Ishikawa (cell line): ENCODE results near the gene IL4.

ENCODE experiments used
- CEBPB ChIP-seq: IDR thresholded peaks from 2 replicates; pipeline ENCODE4 v1.6.1; 2012
- CREB1 ChIP-seq: IDR thresholded peaks from 2 replicates; pipeline ENCODE4 v1.6.1; 2012; ENCODE audit warnings: low read depth
- EGR1 ChIP-seq: IDR thresholded peaks from 2 replicates; pipeline ENCODE4 v1.6.1; 2012
- EP300 ChIP-seq: IDR thresholded peaks from 2 replicates; pipeline ENCODE4 v1.6.1; 2012; ENCODE audit warnings: borderline replicate concordance
- FOXM1 ChIP-seq: IDR thresholded peaks from 2 replicates; pipeline ENCODE4 v1.6.1; 2012; ENCODE audit warnings: low read depth, borderline replicate concordance
- NFIC ChIP-seq: IDR thresholded peaks from 2 replicates; pipeline ENCODE4 v1.6.1; 2012
- RAD21 ChIP-seq: IDR thresholded peaks from 2 replicates; pipeline ENCODE4 v1.6.1; 2012; ENCODE audit warnings: low read depth
- TAF1 ChIP-seq: IDR thresholded peaks from 2 replicates; pipeline ENCODE4 v1.6.1; 2012; ENCODE audit warnings: low read depth, mild to moderate bottlenecking
- TCF12 ChIP-seq: IDR thresholded peaks from 2 replicates; pipeline ENCODE4 v1.6.1; 2012; ENCODE audit warnings: low read depth
- TEAD4 ChIP-seq: IDR thresholded peaks from 2 replicates; pipeline ENCODE4 v1.6.1; 2012
- YY1 ChIP-seq: IDR thresholded peaks from 2 replicates; pipeline ENCODE4 v1.6.1; 2012; ENCODE audit warnings: low read depth
- ZBTB7A ChIP-seq: IDR thresholded peaks from 2 replicates; pipeline ENCODE4 v1.6.1; 2012; ENCODE audit warnings: low read depth
- TF ChIP-seq, protein P1 (sequence below): IDR thresholded peaks from 2 replicates; pipeline ENCODE4 v1.6.1; 2012
- TF ChIP-seq, protein P2 (sequence below): IDR thresholded peaks from 2 replicates; pipeline ENCODE4 v1.6.1; 2012
- TF ChIP-seq, protein P3 (sequence below): IDR thresholded peaks from 2 replicates; pipeline ENCODE4 v1.6.1; 2012; ENCODE audit warnings: low read depth, mild to moderate bottlenecking

IL4 gene

DNA sequence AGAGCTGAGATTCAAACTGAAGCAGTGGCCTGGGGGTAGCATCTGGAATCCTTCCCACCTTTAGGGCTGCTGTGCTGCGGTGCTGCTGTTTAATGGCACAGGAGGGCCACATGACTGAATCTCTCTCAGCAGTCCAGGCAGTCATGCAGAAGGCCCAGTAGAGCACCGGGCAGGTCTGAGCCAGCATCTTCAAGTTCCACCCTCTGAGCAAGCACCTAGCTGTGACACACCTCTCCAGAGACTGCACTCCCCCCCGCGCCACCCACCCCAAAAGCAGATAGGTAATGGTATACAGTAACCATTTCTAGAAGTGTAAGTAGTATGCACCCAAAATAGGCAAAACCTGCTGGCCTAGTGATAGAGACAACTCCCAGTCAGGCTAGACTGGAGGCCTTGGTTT lies 8.2 kb downstream of the IL4 start:
- TF ChIP-seq TEAD4, result no peak
- no peak for TF ChIP-seq EGR1
- TF ChIP-seq, protein P1, sequence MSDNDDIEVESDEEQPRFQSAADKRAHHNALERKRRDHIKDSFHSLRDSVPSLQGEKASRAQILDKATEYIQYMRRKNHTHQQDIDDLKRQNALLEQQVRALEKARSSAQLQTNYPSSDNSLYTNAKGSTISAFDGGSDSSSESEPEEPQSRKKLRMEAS, result no peak
- TF ChIP-seq FOXM1, result no peak
- TF ChIP-seq CREB1, result no peak
- no peak for TF ChIP-seq CEBPB
- TF ChIP-seq YY1, result no peak
- TF ChIP-seq NFIC, result no peak
- TF ChIP-seq RAD21, result no peak
- TF ChIP-seq, protein P2, sequence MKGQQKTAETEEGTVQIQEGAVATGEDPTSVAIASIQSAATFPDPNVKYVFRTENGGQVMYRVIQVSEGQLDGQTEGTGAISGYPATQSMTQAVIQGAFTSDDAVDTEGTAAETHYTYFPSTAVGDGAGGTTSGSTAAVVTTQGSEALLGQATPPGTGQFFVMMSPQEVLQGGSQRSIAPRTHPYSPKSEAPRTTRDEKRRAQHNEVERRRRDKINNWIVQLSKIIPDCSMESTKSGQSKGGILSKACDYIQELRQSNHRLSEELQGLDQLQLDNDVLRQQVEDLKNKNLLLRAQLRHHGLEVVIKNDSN, result no peak
- TF ChIP-seq, protein P3, sequence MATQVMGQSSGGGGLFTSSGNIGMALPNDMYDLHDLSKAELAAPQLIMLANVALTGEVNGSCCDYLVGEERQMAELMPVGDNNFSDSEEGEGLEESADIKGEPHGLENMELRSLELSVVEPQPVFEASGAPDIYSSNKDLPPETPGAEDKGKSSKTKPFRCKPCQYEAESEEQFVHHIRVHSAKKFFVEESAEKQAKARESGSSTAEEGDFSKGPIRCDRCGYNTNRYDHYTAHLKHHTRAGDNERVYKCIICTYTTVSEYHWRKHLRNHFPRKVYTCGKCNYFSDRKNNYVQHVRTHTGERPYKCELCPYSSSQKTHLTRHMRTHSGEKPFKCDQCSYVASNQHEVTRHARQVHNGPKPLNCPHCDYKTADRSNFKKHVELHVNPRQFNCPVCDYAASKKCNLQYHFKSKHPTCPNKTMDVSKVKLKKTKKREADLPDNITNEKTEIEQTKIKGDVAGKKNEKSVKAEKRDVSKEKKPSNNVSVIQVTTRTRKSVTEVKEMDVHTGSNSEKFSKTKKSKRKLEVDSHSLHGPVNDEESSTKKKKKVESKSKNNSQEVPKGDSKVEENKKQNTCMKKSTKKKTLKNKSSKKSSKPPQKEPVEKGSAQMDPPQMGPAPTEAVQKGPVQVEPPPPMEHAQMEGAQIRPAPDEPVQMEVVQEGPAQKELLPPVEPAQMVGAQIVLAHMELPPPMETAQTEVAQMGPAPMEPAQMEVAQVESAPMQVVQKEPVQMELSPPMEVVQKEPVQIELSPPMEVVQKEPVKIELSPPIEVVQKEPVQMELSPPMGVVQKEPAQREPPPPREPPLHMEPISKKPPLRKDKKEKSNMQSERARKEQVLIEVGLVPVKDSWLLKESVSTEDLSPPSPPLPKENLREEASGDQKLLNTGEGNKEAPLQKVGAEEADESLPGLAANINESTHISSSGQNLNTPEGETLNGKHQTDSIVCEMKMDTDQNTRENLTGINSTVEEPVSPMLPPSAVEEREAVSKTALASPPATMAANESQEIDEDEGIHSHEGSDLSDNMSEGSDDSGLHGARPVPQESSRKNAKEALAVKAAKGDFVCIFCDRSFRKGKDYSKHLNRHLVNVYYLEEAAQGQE, result no peak
- no peak for TF ChIP-seq ZBTB7A
- TF ChIP-seq TAF1, result no peak
- no peak for TF ChIP-seq TCF12
- TF ChIP-seq EP300, result no peak

DNA sequence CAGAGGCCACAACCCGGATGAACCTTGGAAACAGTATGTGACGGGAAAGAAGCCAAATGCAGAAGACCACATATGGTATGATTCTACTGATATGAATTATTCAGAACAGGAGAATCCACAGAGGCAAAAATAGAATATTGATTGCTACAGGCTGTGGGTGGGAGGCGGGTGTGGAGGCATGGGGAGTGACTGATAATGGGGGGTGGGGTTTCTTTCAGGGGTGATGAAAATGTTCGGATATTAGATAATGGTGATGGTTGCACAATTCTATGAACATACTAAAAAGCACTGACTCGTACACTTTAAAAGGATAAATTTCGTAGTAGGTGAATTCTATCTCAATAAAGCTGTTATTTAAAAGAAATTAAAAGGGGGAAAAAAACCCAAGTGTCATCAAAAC lies 10.7 kb downstream of the IL4 start:
- TF ChIP-seq EGR1 (no peak), ZBTB7A (no peak), RAD21 (no peak), CEBPB (no peak), YY1 (no peak), NFIC (no peak), FOXM1 (no peak), TAF1 (no peak), TCF12 (no peak), TEAD4 (no peak), CREB1 (no peak), EP300 (no peak)
- TF ChIP-seq, protein P3, result no peak
- TF ChIP-seq, protein P1, result no peak
- TF ChIP-seq, protein P2, result no peak

DNA sequence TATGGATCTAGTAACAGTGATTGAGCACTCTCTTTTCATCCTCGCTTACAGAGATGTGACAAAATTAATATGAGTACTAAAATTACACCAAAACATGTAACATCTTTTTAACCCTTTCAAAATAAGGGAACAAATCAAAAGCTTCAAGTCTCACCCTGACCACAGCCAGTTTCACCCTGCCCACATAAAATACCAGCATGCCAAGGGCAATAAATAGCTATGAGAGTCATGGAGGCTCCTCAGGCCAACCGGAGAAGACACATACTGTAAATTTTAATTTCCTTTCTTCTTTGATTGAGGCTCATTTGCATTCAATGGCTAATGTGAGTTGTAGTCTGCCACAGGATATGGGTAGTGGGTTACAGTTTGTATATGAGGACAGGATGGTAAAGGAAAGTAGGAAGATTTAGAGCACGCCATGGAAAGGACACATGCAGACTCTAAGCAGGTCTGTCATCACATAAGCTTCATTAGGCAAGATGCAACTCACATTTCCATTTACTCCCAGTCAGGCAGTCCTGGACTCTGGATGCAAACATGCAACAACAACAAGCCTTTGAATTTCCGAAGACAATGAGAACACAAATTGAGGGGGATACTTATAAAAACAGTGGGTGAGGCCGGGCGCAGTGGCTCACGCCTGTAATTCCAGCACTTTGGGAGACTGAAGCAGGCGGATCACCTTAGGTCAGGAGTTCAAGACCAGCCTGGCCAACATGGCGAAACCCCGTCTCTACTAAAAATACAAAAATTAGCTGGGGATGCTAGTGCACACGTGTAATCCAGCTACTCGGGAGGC lies 11.3 kb downstream of the IL4 start:
- TF ChIP-seq YY1 (no peak), NFIC (no peak), CEBPB (no peak), TAF1 (no peak), CREB1 (no peak), TCF12 (no peak), TEAD4 (no peak)
- TF ChIP-seq, protein P3, result no peak
- TF ChIP-seq, protein P1, result no peak

DNA sequence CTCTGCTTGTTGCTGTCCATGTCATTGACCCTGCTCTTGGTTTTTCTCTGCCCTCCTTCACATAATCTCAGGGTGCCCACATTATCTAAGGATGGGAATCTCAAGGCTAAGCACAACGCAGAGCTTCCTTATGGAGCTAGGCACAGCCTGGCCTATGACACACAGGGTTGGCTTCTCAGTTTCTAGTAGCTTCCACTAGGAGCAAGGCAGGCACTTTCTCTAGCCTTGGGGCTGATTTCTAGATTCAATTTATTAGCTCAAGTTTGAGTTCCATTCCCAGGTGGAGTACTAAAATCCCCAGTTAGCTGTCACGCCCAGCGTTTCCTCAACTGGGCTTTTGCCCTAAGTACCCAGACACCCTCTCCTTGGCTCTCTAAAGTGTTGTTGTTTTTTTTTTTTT lies 12.4 kb downstream of the IL4 start:
- no peak for TF ChIP-seq TCF12
- TF ChIP-seq RAD21, result no peak
- TF ChIP-seq, protein P2, result no peak
- TF ChIP-seq ZBTB7A, result no peak
- no peak for TF ChIP-seq EP300
- TF ChIP-seq FOXM1, result no peak
- TF ChIP-seq YY1, result no peak
- no peak for TF ChIP-seq NFIC
- no peak for TF ChIP-seq TEAD4
- no peak for TF ChIP-seq TAF1
- TF ChIP-seq, protein P1, result no peak
- TF ChIP-seq CREB1, result no peak
- TF ChIP-seq, protein P3, result no peak
- no peak for TF ChIP-seq CEBPB
- TF ChIP-seq EGR1, result no peak
